Breast epithelium (tissue), 4 donors: Measurements from ENCODE around the gene RAB29. TPM values are rescaled to one million over a fixed set of nuclear protein-coding genes. Genes with fewer than 3 reads are reported as not detected.

Source experiments
- DNase-seq, 2 donors: peaks; one replicate each; pipeline ENCODE4 v3.0.0-alpha.2; 2019; ENCODE audit warnings: low spot score in 2 of 2
- H3K27ac ChIP-seq, 2 donors: fragments of 200-600 bp; sonication (generic) in 1 of 2; one replicate each; pipeline ENCODE4 v1.5.1; 2016 to 2019; ENCODE audit warnings: mild to moderate bottlenecking in 1 of 2
- H3K27me3 ChIP-seq, 2 donors: fragments of 200-600 bp; sonication (generic) in 1 of 2; one replicate each; pipeline versions ENCODE4 v1.5.1 to v1.6.0; 2017 to 2019; ENCODE audit warnings: control low read depth in 1 of 2, mild to moderate bottlenecking in 1 of 2
- H3K36me3 ChIP-seq: fragments of 200-600 bp; one replicate; pipeline ENCODE4 v1.5.1; 2019
- H3K4me1 ChIP-seq, 2 donors: fragments of 200-600 bp; sonication (generic); one replicate each; pipeline ENCODE4 v1.5.1; 2016 to 2019; ENCODE audit warnings: control low read depth in 1 of 2
- H3K4me3 ChIP-seq, 3 donors: fragments of 200-600 bp; sonication (generic); 1 replicate in 2 of 3; 2 replicates in 1 of 3; pipeline ENCODE4 v1.5.1; 2016 to 2019; ENCODE audit warnings: mild to moderate bottlenecking in 3 of 3, moderate library complexity in 2 of 3
- H3K9me3 ChIP-seq, 2 donors: fragments of 200-600 bp; sonication (generic) in 1 of 2; one replicate each; pipeline ENCODE4 v1.5.1; 2016 to 2019; ENCODE audit warnings: control low read depth in 1 of 2
- CTCF ChIP-seq, 3 donors: fragments of 450-650 bp; IDR thresholded peaks; one replicate each; pipeline ENCODE4 v1.5.1; 2016 to 2017; ENCODE audit warnings: antibody characterized with exemption in 3 of 3, mild to moderate bottlenecking in 3 of 3, moderate library complexity in 3 of 3
- POLR2A ChIP-seq: fragments of 450-650 bp; IDR thresholded peaks from one replicate; pipeline ENCODE4 v1.6.1; 2016; ENCODE audit warnings: antibody characterized with exemption, mild to moderate bottlenecking, moderate library complexity
- POLR2AphosphoS5 ChIP-seq, 3 donors: sonication (generic); formaldehyde crosslinking; IDR thresholded peaks; one replicate each; pipeline ENCODE4 v1.6.1; 2017; ENCODE audit warnings: antibody characterized with exemption in 3 of 3
- intact Hi-C: fragments of 100-400 bp; cut with DNase I; formaldehyde crosslinking; loops from one replicate; pipeline ENCODE4 v1.15.1; 2023; ENCODE audit warnings: low total_unique reads
- total RNA-seq, 3 donors: library from RNA; depleted of rRNA; stranded (reverse); fragments of >200 nt; gene quantifications; one replicate each; pipeline ENCODE4 v1.1.0, GENCODE V29; 2016

The RAB29 gene
- total RNA-seq, 3 donors from 2014 or later = 22.4 to 30.3 (median 23.9) TPM

- Histone ChIP-seq H3K4me1 (peaks cover 0 to 2% of the 10 kb centered on the region in 2 donors), H3K27ac (no peak overlapping the region), H3K36me3 (no peaks in the 10 kb centered on the region), H3K9me3 (no peaks in the 10 kb centered on the region), H3K27me3 (no peaks in the 10 kb centered on the region), H3K4me3 (peak overlapping the region in 1 of 3 donors; percentile 44)
- DNase-seq = no peak
- intact Hi-C loops = no loop called here
- TF ChIP-seq CTCF (IDR thresholded peaks at IDR 0.05) (no peak), POLR2AphosphoS5 (IDR thresholded peaks at IDR 0.05) (no peak), POLR2A (no peak)
Observed at GRCh38 chr1:205809942-205810345, 34.7 kb upstream of the RAB29 start.

- H3K4me1 ChIP-seq = peaks cover 0 to 5% of the 10 kb centered on the region in 2 donors
- H3K27ac ChIP-seq = no peak overlapping the region
- H3K4me3 ChIP-seq = peak overlapping the region in 1 of 3 donors; percentile 44
- H3K9me3 ChIP-seq = no peaks in the 10 kb centered on the region
- no peaks in the 10 kb centered on the region for H3K27me3 ChIP-seq
- H3K36me3 ChIP-seq = no peaks in the 10 kb centered on the region
- no peak for TF ChIP-seq CTCF (IDR thresholded peaks at IDR 0.05)
- no peak for TF ChIP-seq POLR2A
- no peak for TF ChIP-seq POLR2AphosphoS5 (IDR thresholded peaks at IDR 0.05)
- intact Hi-C loops = no loop called here
- DNase-seq = no peak
Observed at GRCh38 chr1:205809469-205809868, 34.2 kb upstream of the RAB29 start.

GRCh38 chr1:205805082-205805711 is 29.9 kb upstream of the RAB29 start:
- intact Hi-C loops = no loop called here
- DNase-seq = peak in 1 of 2 donors; percentile 63
- Histone ChIP-seq H3K36me3 (no peaks in the 10 kb centered on the region), H3K27ac (peak overlapping the region; percentile 48 to 65), H3K9me3 (no peaks in the 10 kb centered on the region), H3K4me3 (peak overlapping the region in 1 of 3 donors; percentile 19), H3K4me1 (peaks cover 0 to 5% of the 10 kb centered on the region in 2 donors), H3K27me3 (no peaks in the 10 kb centered on the region)
- TF ChIP-seq POLR2A (no peak), POLR2AphosphoS5 (IDR thresholded peaks at IDR 0.05) (no peak), CTCF (IDR thresholded peaks at IDR 0.05) (no peak)

GRCh38 chr1:205804605-205805004 is 29.3 kb upstream of the RAB29 start:
- no peak for TF ChIP-seq POLR2AphosphoS5 (IDR thresholded peaks at IDR 0.05)
- TF ChIP-seq POLR2A = no peak
- TF ChIP-seq CTCF (IDR thresholded peaks at IDR 0.05) = no peak
- Histone ChIP-seq H3K27me3 (no peaks in the 10 kb centered on the region), H3K9me3 (no peaks in the 10 kb centered on the region), H3K4me3 (no peak overlapping the region), H3K27ac (peak overlapping the region in 1 of 2 donors; percentile 32), H3K4me1 (peaks cover 0 to 5% of the 10 kb centered on the region in 2 donors), H3K36me3 (no peaks in the 10 kb centered on the region)
- no peak for DNase-seq
- intact Hi-C loops = no loop called here

- Histone ChIP-seq H3K27me3 (no peaks in the 10 kb centered on the region), H3K9me3 (no peaks in the 10 kb centered on the region), H3K4me1 (peaks cover 0 to 5% of the 10 kb centered on the region in 2 donors), H3K36me3 (no peaks in the 10 kb centered on the region), H3K27ac (no peak overlapping the region), H3K4me3 (no peak overlapping the region)
- no peak for TF ChIP-seq POLR2AphosphoS5 (IDR thresholded peaks at IDR 0.05)
- no peak for TF ChIP-seq POLR2A
- TF ChIP-seq CTCF (IDR thresholded peaks at IDR 0.05) = no peak
- DNase-seq = no peak
- intact Hi-C loops = no loop called here
Observed at GRCh38 chr1:205803986-205804385, 28.7 kb upstream of the RAB29 start.
